ENCODE data around the gene SCN7A.
"Not testable (repeated sequence)": the region's sequence is repeated elsewhere in the genome, so short reads cannot be mapped to it uniquely, and the experiment has no call there.

GRCh38 chr2:166455823-166456222, 38.2 kb downstream of the SCN7A start:
- TF ChIP-seq CTCF (conservative IDR thresholded peaks at IDR 0.05; ENCODE audit: low read length); EZH2phosphoT487 (IDR thresholded peaks at IDR 0.05; ENCODE audit: borderline replicate concordance, low read depth, low read length): not testable (repeated sequence)

Measured in OCI-LY7 (cell line).